KOPT-K1 (cell line): ENCODE data around the gene MT1E.

Experiments
- H3K27ac ChIP-seq: fragments of 200-600 bp; sonication (generic); 2 replicates; pipeline ENCODE4 v1.5.1; 2016; ENCODE audit warnings: antibody characterized with exemption, mild to moderate bottlenecking, low read depth, low read length; ENCODE audit not compliant: poor library complexity, severe bottlenecking
- H3K36me3 ChIP-seq: fragments of 200-600 bp; sonication (generic); 2 replicates; pipeline ENCODE4 v1.5.1; 2017; ENCODE audit warnings: antibody characterized with exemption, mild to moderate bottlenecking, low read length, moderate library complexity; ENCODE audit not compliant: insufficient read depth
- H3K9me3 ChIP-seq: fragments of 200-600 bp; sonication (generic); 2 replicates; pipeline ENCODE4 v1.5.1; 2017; ENCODE audit warnings: antibody characterized with exemption, low read length, mild to moderate bottlenecking; ENCODE audit not compliant: insufficient read depth, poor library complexity, severe bottlenecking

MT1E gene

GRCh38 chr16:56630134-56630533 is 4.6 kb downstream of the MT1E start:
- Histone ChIP-seq H3K27ac (no peak overlapping the region), H3K36me3 (no peaks in the 10 kb centered on the region)

GRCh38 chr16:56631197-56631596 is 5.6 kb downstream of the MT1E start:
- H3K27ac ChIP-seq, result no peak overlapping the region
- no peaks in the 10 kb centered on the region for H3K9me3 ChIP-seq
- no peaks in the 10 kb centered on the region for H3K36me3 ChIP-seq

More at GRCh38 chr16:56630134-56630533, 4.6 kb downstream of the MT1E start:
- H3K9me3 ChIP-seq, result no peaks in the 10 kb centered on the region

- H3K36me3 ChIP-seq, result no peaks in the 10 kb centered on the region
Observed at GRCh38 chr16:56631832-56632155, 6.2 kb downstream of the MT1E start.

GRCh38 chr16:56632156-56632847 is 6.7 kb downstream of the MT1E start, which contains the start of gene MT1M:
Gene MT1M (plus strand): TSS chr16:56632659. CDS start chr16:56632732, 73 bp downstream.
- H3K27ac ChIP-seq, result no peak within 1 kb of the TSS
- no peaks in the 10 kb centered on the region for H3K9me3 ChIP-seq
- H3K36me3 ChIP-seq, result no peaks in the 10 kb centered on the region

More at GRCh38 chr16:56631832-56632155, 6.2 kb downstream of the MT1E start:
- no peaks in the 10 kb centered on the region for H3K9me3 ChIP-seq
- H3K27ac ChIP-seq, result no peak overlapping the region

- H3K36me3 ChIP-seq, result no peaks in the 10 kb centered on the region
- H3K27ac ChIP-seq, result no peak overlapping the region
- H3K9me3 ChIP-seq, result no peaks in the 10 kb centered on the region
Observed at GRCh38 chr16:56632848-56633365, 7.3 kb downstream of the MT1E start.

GRCh38 chr16:56633535-56633934 is 8.0 kb downstream of the MT1E start:
- H3K27ac ChIP-seq, result no peak overlapping the region
- H3K36me3 ChIP-seq, result no peaks in the 10 kb centered on the region
- H3K9me3 ChIP-seq, result no peaks in the 10 kb centered on the region

GRCh38 chr16:56634715-56635440 is 9.3 kb downstream of the MT1E start:
- H3K36me3 ChIP-seq, result no peaks in the 10 kb centered on the region
- H3K9me3 ChIP-seq, result no peaks in the 10 kb centered on the region

GRCh38 chr16:56635441-56635967 is 9.9 kb downstream of the MT1E start:
- Histone ChIP-seq H3K27ac (no peak overlapping the region), H3K36me3 (no peaks in the 10 kb centered on the region), H3K9me3 (no peaks in the 10 kb centered on the region)

More at GRCh38 chr16:56634715-56635440, 9.3 kb downstream of the MT1E start:
- no peak overlapping the region for H3K27ac ChIP-seq

- Histone ChIP-seq H3K9me3 (no peaks in the 10 kb centered on the region), H3K36me3 (no peaks in the 10 kb centered on the region), H3K27ac (no peak overlapping the region)
Observed at GRCh38 chr16:56636616-56637413, 11.2 kb downstream of the MT1E start.

GRCh38 chr16:56637814-56638750 is 12.5 kb downstream of the MT1E start, which contains the start of gene MT1A:
Gene MT1A (plus strand): TSS chr16:56638666. CDS start chr16:56638739, 73 bp downstream.
- Histone ChIP-seq H3K27ac (no peak within 1 kb of the TSS), H3K9me3 (no peaks in the 10 kb centered on the region), H3K36me3 (no peaks in the 10 kb centered on the region)

GRCh38 chr16:56639045-56639444 is 13.5 kb downstream of the MT1E start:
- H3K9me3 ChIP-seq, result no peaks in the 10 kb centered on the region
- H3K27ac ChIP-seq, result no peak overlapping the region
- no peaks in the 10 kb centered on the region for H3K36me3 ChIP-seq

- H3K36me3 ChIP-seq, result no peaks in the 10 kb centered on the region
- no peaks in the 10 kb centered on the region for H3K9me3 ChIP-seq
- H3K27ac ChIP-seq, result no peak overlapping the region
Observed at GRCh38 chr16:56640076-56640475, 14.5 kb downstream of the MT1E start.

- Histone ChIP-seq H3K9me3 (no peaks in the 10 kb centered on the region), H3K27ac (no peak overlapping the region), H3K36me3 (no peaks in the 10 kb centered on the region)
Observed at GRCh38 chr16:56641166-56641565, 15.6 kb downstream of the MT1E start.
